D721Med (cell line): ENCODE data around the gene PGAM2.
"Not testable (repeated sequence)": the region's sequence is repeated elsewhere in the genome, so short reads cannot be mapped to it uniquely, and the experiment has no call there.

Source experiments
- DNase-seq: peaks from one replicate; pipeline ENCODE4 v3.0.0; 2011; ENCODE audit warnings: low spot score; ENCODE audit not compliant: insufficient read length
- FAIRE-seq: peaks from 2 replicates; lab custom pipeline; 2011; peaks lifted over from hg19 to GRCh38; lab: Jason Lieb, UNC
- TF ChIP-seq, protein P1 (sequence below): IDR thresholded peaks from 2 replicates; pipeline ENCODE4 v1.5.1; 2012; ENCODE audit warnings: mild to moderate bottlenecking, control low read depth; ENCODE audit not compliant: insufficient read depth; ENCODE audit errors: missing control alignments

Gene PGAM2

DNA sequence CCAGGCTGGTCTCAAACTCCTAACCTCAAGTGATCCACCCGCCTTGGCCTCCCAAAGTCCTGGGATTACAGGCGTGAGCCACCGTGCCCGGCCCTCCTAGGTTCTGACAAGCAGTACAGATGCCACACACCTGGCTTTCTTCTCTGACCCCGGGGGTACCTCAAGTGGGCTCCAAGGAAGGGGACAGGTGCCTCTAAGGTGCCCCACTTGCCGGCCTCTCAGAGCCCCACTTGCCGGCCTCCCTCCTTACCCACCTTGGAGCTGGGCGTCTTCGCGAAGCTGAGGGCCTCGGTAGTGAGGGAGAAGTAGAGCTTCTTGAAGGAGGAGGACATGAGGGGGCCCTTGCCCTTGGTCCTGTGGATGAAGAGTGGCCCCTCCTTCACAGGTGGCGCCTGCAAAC lies 26.8 kb downstream of the PGAM2 start:
- FAIRE-seq, DNase-seq: not testable (repeated sequence)

DNA sequence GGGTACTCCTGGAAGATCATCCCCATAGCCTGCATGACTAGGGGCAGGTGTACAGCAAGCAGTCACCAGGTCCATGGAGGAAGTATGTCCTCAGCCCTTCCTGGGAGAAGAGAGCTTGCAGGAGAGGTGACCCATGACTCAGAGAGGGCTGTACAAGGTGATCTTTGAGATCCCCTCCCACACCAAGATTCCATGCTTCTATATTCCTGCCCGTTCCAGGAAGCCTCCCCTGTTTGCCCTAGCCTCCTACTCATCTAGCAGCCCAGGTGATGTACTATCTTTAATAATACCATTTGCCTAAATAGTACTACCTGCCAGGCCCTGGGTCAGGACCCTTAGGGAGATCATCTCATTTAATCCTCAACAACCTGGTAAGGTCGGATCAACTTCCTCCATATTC lies 27.4 kb downstream of the PGAM2 start:
- FAIRE-seq, DNase-seq: not testable (repeated sequence)

DNA sequence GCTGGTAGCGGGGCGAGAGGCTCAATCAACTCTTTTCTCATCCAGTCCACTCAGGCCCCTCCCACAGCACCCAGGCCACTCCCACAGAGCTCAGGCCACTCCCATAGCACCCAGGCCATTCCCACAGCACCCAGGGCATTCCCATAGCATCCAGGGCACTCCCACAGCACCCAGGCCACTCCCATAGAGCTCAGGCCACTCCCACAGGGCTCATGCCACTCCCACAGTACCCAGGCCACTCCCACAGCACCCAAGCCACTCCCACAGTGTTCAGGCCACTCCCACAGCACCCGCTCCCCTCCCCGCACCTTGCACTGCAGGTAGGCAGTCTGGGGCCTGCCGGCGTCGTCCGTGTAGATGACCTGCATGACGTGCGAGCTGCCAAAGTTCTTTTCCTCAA lies 29.0 kb downstream of the PGAM2 start:
- DNase-seq, FAIRE-seq: not testable (repeated sequence)

DNA sequence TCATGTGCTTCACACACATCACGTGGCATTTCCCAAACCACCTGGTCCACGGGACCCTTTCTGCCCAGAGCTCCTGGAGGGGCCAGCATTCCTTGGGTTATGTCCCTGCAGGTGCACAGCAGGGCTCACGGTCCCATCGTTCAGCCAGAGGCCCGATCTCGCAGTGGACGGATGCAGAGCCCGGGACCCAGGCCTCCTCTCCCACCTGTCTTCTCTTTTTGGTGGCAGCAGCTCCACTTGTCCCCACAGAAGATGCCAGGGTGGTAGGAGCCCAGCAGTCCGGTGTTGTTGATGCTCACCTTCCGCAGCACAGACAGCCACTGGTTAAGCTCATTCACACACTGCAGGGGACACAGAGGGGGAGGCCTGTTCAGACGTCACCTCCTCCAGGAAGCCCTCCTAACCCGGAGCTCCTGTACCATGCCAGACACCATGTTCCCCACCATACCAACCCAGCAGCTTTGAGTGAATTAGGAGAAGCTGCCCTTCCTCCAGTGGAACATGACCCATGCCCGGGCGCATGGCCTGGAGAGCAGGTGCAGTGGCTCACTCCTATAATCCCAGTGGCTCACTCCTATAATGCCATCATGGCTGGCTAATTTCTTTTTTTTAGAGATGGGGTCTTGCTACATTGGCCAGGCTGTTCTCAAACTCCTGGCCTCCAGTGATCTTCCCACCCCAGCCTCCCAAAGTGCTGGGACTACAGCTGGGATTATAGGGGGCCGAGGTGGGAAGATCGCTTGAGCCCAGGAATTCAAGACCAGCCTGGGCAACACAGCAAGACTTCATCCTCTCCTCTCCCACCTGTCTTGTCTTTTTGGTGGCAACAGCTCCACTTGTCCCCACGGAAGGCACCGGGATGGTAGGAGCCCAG lies 31.2 kb downstream of the PGAM2 start:
- not testable (repeated sequence) for FAIRE-seq, DNase-seq

DNA sequence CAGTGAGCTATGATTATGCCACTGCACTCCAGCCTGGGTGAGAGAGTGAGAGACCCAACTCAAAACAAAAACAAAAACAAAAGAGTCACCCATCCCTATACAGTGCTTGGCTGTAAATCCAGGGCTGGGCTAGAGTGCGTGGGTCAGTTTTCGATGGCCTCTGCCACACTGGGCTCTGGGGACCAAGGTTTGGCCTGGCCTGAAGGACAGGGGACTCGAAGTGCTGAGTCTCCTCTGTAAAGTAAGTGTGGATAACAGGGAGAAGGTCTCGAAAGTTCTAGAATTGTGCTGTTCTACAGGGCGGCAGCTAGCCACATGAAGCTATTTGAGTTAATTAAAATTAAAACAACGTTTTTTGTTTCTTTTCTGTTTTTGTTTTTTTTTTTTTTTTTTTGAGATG lies 33.3 kb downstream of the PGAM2 start:
- DNase-seq, FAIRE-seq: not testable (repeated sequence)

DNA sequence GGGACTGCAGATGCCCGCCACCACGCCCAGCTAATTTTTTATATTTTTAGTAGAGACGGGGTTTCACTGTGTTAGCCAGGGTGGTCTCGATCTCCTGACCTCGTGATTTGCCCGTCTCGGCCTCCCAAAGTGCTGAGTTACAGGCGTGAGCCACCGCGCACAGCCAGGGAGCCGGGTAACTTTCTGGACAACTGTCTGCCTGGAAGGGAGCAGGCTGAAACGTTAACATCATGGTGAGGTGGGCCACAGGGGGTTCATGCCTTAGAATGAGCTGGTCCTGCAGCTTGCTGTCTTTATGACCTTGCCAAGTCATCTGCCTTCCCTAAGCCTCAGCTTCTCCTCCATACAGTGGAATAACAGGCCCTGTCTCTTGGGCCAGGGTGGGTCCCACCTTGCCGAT lies 34.0 kb downstream of the PGAM2 start:
- DNase-seq, FAIRE-seq: not testable (repeated sequence)

DNA sequence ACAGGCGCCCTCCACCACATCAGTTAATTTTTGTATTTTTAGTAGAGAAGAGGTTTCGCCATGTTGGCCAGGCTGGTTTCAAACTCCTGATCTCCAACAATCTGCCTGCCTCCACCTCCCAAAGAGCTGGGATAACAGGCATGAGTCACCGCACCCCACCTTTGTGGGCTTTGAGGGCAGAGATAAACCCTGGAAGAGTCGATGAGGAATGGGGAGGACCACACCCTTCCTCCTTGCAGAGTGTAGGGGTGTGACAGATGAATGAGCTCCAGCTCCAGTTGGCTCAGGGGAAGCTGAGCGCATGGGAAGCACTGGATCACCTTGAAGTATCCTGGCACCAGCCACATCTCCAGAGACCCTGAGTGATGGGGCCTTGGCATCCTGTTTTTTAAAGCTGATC lies 35.3 kb downstream of the PGAM2 start:
- FAIRE-seq, DNase-seq: not testable (repeated sequence)

DNA sequence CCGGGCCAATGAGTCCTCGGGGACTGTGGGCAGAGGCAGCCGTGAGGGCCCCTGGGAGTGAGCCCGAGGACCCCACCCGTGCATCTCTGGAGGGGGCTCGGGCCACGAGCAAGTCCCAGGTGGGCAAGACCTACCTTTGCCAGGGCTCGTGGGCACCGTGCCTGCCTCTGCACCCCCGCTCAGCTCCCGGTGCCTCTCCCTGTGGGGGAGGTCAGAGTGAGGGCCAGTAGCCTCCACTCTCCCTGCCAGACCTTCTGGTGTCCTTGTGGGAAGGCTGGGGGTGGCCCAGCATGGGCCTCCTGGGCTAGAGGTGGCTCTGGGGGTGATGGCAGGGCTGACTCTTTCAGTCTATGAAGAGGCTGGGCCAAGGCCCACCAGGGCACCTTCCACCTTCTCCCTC lies 35.9 kb downstream of the PGAM2 start:
- DNase-seq, FAIRE-seq: not testable (repeated sequence)

DNA sequence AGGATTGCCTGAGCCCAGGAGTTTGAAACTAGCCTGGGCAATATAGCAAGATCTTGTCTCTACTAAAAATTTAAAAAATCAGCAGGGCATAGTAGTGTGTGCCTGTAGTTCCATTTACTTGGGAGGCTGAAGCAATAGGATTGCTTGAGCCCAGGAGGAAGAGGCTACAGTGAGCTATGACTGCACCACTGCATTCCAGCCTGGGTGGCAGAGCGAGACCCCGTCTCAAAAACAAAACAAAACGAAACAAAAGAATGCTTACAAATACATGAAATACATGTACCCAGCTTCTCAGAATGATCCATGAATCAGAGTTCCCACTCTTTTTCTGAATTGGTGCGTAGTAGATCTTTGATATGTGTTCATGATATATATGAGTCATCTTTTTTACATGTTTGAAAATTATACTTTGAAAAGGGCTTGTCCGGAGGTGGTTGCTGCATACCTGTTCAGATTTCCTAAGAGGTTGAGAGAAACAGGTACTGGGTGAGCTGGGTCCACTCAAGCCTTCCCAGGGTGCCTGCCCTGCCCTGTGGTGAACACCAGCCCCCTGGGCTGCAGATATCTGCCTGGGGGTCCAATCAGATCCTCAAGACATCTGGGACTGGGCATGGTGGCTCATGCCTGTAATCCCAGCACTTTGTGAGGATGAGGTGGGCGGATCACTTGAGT lies 42.4 kb downstream of the PGAM2 start:
- not testable (repeated sequence) for DNase-seq, FAIRE-seq

DNA sequence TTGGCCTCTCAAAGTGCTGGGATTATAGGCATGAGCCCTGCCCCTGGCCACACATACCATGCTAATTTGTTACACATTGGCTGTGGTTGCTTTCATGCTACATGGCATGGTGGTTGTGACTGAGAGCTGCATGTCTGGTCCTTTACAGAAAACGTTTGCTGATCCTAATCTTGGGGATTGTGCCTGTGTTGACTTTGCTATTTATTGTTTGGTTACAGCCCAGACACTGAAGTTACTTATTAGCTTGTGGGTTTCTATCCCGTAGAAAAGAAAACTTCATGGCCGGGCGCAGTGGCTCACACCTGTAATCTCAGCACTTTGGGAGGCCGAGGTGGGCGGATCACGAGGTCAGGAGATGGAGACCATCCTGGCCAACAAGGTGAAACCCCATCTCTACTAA lies 43.3 kb downstream of the PGAM2 start:
- DNase-seq, FAIRE-seq: not testable (repeated sequence)

DNA sequence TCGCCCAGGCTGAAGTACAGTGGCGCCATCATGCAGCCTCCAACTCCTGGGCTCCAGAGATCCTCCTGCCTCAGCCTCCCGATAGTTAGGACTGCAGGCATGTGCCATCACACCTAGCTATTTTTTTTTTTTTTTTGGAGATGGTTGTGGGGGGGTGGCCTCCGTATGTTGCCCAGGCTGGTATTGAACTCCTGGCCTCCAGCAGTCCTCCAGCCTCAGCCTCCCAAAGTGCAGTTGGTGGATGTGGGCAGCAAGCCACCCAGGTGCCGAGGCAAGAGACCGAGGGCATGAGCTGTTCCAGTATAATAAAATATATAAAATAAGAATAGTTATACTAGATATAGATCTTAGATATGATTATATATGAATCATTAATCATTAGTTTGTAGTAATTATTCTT lies 45.5 kb downstream of the PGAM2 start:
- not testable (repeated sequence) for DNase-seq, FAIRE-seq

DNA sequence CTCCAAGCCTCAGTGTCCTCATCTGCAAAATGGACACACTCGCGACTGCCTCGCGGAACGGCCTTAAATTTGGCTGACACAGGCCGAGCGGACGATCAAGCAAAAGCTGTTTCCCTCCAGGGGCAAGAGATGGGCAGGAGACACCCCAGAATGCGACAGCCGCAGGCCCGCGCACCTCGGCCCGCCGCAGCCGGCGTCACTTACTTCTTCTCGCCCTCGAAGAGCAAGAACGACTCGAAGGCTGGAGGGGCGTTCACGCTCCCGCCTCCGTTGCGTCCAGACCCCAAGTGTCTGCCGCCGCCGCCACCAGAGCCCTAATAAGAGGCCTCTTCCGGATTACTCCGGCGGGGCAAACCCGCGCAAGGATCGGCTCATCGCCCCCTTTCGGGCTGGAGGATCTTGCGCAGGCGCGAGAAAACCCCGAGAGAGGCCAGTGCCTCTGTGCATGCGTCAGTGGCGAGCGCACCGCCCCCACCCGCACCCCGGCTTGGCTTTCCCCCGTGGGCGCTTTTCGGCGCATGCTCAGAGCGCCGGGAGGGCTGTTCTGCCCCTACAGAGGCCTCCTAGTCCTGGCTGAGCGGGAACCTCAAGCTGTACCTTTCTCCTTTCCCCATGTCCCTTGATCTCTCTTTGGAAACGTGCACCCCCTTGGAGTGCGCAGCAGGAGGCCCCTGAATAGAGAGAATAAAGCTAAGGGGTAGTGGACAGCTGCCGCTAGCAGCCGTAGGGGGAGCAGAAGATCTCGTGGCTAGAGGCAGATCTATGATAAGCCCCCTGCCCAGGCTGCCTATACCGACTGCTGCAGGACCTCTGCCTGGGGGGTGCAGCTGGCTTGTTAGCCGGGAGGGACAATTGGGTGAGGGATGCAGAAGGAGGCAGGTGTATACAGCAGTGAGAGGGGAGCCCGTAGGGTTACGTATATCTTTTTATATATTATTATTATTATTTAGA lies 46.2 kb downstream of the PGAM2 start:
- TF ChIP-seq, protein P1, sequence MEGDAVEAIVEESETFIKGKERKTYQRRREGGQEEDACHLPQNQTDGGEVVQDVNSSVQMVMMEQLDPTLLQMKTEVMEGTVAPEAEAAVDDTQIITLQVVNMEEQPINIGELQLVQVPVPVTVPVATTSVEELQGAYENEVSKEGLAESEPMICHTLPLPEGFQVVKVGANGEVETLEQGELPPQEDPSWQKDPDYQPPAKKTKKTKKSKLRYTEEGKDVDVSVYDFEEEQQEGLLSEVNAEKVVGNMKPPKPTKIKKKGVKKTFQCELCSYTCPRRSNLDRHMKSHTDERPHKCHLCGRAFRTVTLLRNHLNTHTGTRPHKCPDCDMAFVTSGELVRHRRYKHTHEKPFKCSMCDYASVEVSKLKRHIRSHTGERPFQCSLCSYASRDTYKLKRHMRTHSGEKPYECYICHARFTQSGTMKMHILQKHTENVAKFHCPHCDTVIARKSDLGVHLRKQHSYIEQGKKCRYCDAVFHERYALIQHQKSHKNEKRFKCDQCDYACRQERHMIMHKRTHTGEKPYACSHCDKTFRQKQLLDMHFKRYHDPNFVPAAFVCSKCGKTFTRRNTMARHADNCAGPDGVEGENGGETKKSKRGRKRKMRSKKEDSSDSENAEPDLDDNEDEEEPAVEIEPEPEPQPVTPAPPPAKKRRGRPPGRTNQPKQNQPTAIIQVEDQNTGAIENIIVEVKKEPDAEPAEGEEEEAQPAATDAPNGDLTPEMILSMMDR = peak; percentile 62
- DNase-seq = peak; percentile 91
- not testable (repeated sequence) for FAIRE-seq

DNA sequence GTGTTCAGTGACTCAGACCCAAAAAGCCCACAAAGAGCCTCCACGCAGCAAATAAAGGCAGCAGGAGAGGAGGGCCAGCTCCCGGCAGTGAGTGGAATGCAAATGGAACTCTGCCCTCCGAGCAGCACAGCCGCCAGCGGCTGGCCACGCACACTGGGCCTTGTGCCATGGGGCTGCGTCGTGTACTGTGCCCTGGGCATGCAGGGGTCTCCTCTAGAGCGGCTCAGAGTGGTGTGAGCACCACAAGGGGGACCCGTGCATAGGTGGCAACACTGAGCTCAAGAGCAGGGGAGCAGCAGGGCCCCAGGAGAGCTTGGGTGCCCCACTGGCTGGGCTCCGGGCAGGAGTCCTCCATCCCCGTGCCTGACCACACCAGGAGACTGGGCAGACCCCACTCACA lies 50.3 kb downstream of the PGAM2 start:
- DNase-seq, FAIRE-seq: not testable (repeated sequence)
